K562 (cell line): ENCODE data around the gene GASK1A. TPM values are rescaled to one million over a fixed set of nuclear protein-coding genes. Genes with fewer than 3 reads are reported as not detected.

Source experiments
- ARID3A ChIP-seq: IDR thresholded peaks from 2 replicates; pipeline ENCODE4 v1.6.1; 2012; ENCODE audit warnings: low read depth, low read length, improper control_type of control experiment, borderline replicate concordance
- CGGBP1 ChIP-seq: fragments of 250-450 bp; sonication (Bioruptor Pico); IDR thresholded peaks from 2 replicates; pipeline ENCODE4 v1.9.0; 2021; ENCODE audit warnings: mild to moderate bottlenecking
- DIDO1 ChIP-seq: fragments of 450-650 bp; IDR thresholded peaks from 2 replicates; pipeline ENCODE4 v1.6.1; 2016; ENCODE audit warnings: low read depth, missing biosample characterization, missing genetic modification characterization
- GABPB1 ChIP-seq: sonication (generic); formaldehyde crosslinking; IDR thresholded peaks from 2 replicates; pipeline ENCODE4 v1.8.0; 2022; ENCODE audit warnings: mild to moderate bottlenecking, missing genetic modification reagents
- HMGN3 ChIP-seq: IDR thresholded peaks from 2 replicates; pipeline ENCODE4 v1.6.1; 2011; ENCODE audit warnings: borderline replicate concordance, low read depth, mild to moderate bottlenecking, mixed read lengths, low read length; ENCODE audit not compliant: insufficient read length; ENCODE audit errors: extremely low read depth
- MGA ChIP-seq: fragments of 450-650 bp; IDR thresholded peaks from 2 replicates; pipeline ENCODE4 v1.6.1; 2016; ENCODE audit warnings: mild to moderate bottlenecking, moderate library complexity
- NFRKB ChIP-seq: fragments of 450-650 bp; IDR thresholded peaks from 2 replicates; pipeline ENCODE4 v1.6.1; 2016; ENCODE audit warnings: low read depth
- PPARD ChIP-seq: fragments of 250-450 bp; sonication (Bioruptor Pico); IDR thresholded peaks from 2 replicates; pipeline ENCODE4 v1.8.0; 2022; ENCODE audit warnings: inconsistent platforms, mild to moderate bottlenecking, moderate library complexity
- RBFOX2 ChIP-seq: fragments of 200-400 bp; formaldehyde crosslinking; IDR thresholded peaks from 2 replicates; pipeline ENCODE4 v1.6.1; 2017; ENCODE audit warnings: low read depth, mild to moderate bottlenecking, low read length, moderate library complexity
- ZNF140 ChIP-seq: fragments of 250-450 bp; sonication (Bioruptor Pico); IDR thresholded peaks from 2 replicates; pipeline ENCODE4 v1.8.0; 2021; ENCODE audit warnings: moderate library complexity, mild to moderate bottlenecking, inconsistent platforms
- ZNF512 ChIP-seq: IDR thresholded peaks from 2 replicates; pipeline ENCODE4 v1.6.1; 2016; ENCODE audit warnings: missing genetic modification characterization, missing compliant biosample characterization
- polyA plus RNA-seq, 8 experiments: library from polyadenylated mRNA; depleted of rRNA in 4 of 8; stranded (reverse) in 5 of 8; unstranded in 3 of 8; fragments of >200 nt; fragmentation: Nextera tagmentation in 2 of 8; fragmentation: Illumina TruSeq in 1 of 8; extraction: Ambion mirVana in 2 of 8; extraction: Trizol in 1 of 8; gene quantifications; 2 replicates each; pipeline versions ENCODE4 v1.2.1 to v1.2.3, GENCODE V29; 2011 to 2014; ENCODE audit warnings: inconsistent platforms in 1 of 8, missing spikeins in 1 of 8
- total RNA-seq, 7 experiments: library from RNA; depleted of rRNA in 6 of 7; stranded (reverse); fragments of >200 nt in 6 of 7; fragmentation: Illumina TruSeq in 2 of 7; extraction: Trizol in 2 of 7; gene quantifications; 2 replicates each; pipeline versions ENCODE4 v1.2.1 to v1.2.3, GENCODE V29; 2011 to 2021; ENCODE audit warnings: low replicate concordance in 1 of 7

Gene GASK1A
- total and polyA plus RNA-seq, 9 of the 15 experiments (the other 6 are each of a cell fraction or from before 2014, with no cell fraction given), result 0.04 to 0.11 (median 0.05) TPM; not detected in 5

- TF ChIP-seq NFRKB (no peak), PPARD (CRISPR knock-in tag) (no peak), ARID3A (no peak), ZNF512 (no peak), RBFOX2 (peak; percentile 47), DIDO1 (tag) (no peak), MGA (peak; percentile 56; the same call in 1 of the 2 replicates), HMGN3 (no peak), GABPB1 (CRISPR knock-in tag) (peak; percentile 77; the same call in 1 of the 2 replicates), ZNF140 (CRISPR knock-in tag) (no peak), CGGBP1 (CRISPR knock-in tag) (no peak)
These were observed 42.7 kb upstream of the GASK1A start (continued) for GRCh38 chr3:42936157-42936981.
